Uterus (tissue), 4 donors: Measurements from ENCODE around the gene TRAPPC12. TPM values are rescaled to one million over a fixed set of nuclear protein-coding genes. Genes with fewer than 3 reads are reported as not detected.

Source experiments
- DNase-seq, 2 donors: peaks; one replicate each; pipeline ENCODE4 v3.0.0-alpha.2; 2019 to 2020
- H3K27ac ChIP-seq, 2 donors: fragments of 200-600 bp; sonication (generic); 1 replicate in 1 of 2; 2 replicates in 1 of 2; pipeline ENCODE4 v1.5.1; 2016 to 2018
- H3K27me3 ChIP-seq, 2 donors: fragments of 200-600 bp; sonication (generic); one replicate each; pipeline ENCODE4 v1.5.1; 2018 to 2019; ENCODE audit warnings: control low read depth in 1 of 2
- H3K36me3 ChIP-seq, 2 donors: fragments of 200-600 bp; sonication (generic); one replicate each; pipeline ENCODE4 v1.5.1; 2019; ENCODE audit warnings: control low read depth in 1 of 2
- H3K4me1 ChIP-seq, 2 donors: fragments of 200-600 bp; sonication (generic); one replicate each; pipeline ENCODE4 v1.5.1; 2018 to 2019; ENCODE audit warnings: control low read depth in 1 of 2
- H3K4me3 ChIP-seq, 2 donors: fragments of 200-600 bp; sonication (generic); 1 replicate in 1 of 2; 2 replicates in 1 of 2; pipeline ENCODE4 v1.5.1; 2018 to 2019; ENCODE audit warnings: mild to moderate bottlenecking in 1 of 2
- H3K9me3 ChIP-seq, 2 donors: fragments of 200-600 bp; sonication (generic); one replicate each; pipeline ENCODE4 v1.5.1; 2019; ENCODE audit warnings: control low read depth in 1 of 2
- CTCF ChIP-seq, 4 experiments: fragments of 200-600 bp in 2 of 4; fragments of 450-650 bp in 2 of 4; sonication (generic) in 2 of 4; IDR thresholded peaks; one replicate each; pipeline ENCODE4 v1.5.1; 2016 to 2019; ENCODE audit warnings: antibody characterized with exemption in 4 of 4, mild to moderate bottlenecking in 2 of 4, moderate library complexity in 1 of 4
- POLR2A ChIP-seq, 2 donors: fragments of 450-650 bp; IDR thresholded peaks; one replicate each; pipeline ENCODE4 v1.6.1; 2016; ENCODE audit warnings: antibody characterized with exemption in 2 of 2, mild to moderate bottlenecking in 1 of 2, moderate library complexity in 1 of 2
- intact Hi-C: fragments of 100-400 bp; cut with DNase I; formaldehyde crosslinking; loops from one replicate; pipeline ENCODE4 v1.15.1; 2023; ENCODE audit warnings: low total_unique reads
- total RNA-seq, 4 donors: library from RNA; depleted of rRNA in 3 of 4; stranded (reverse); fragments of >200 nt in 3 of 4; gene quantifications; one replicate each; pipeline versions ENCODE4 v1.1.0 to v1.2.4, GENCODE V29; 2014 to 2023
- donor health status: DM: yes; HTN: yes; CAD: no.

Gene TRAPPC12
- total RNA-seq, 4 donors from 2014 or later = 15.6 to 149 (median 66.5) TPM

DNA sequence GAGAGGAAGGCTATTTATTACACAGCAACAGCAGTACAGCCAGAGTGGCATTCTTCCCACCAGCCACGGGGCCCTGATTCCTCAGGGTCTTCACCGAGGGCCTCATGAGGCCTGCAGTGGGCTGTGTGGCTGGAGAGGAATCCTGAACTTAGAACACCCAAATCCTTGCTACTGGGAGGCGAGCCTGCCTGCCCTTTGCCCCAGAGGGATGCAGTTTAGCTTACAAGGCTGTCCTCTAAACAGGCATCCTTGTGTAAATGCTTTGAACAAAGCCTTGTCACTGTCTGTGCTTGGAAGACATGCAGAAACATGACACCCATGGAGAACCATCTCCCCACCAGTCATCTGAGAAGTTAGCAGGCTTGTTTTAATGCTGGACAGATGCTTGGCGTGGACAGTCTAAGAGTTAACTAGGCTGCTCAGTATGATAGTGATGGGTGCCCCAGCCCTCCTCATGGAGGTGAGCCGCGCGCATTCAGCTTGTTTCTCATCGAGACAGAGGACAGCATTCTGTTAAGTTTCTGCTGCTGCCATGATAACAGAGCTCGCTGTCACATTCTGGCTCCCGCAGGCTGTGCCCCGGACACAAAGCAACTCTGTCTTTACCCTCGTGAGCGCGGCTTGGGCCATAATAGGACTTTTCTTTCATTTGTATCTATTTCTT is 97.0 kb downstream of the TRAPPC12 start:
- H3K9me3 ChIP-seq = no peaks in the 10 kb centered on the region
- no peak for TF ChIP-seq CTCF (IDR thresholded peaks at IDR 0.05)
- TF ChIP-seq POLR2A (IDR thresholded peaks at IDR 0.05) = no peak
- intact Hi-C loops = no loop called here
- H3K36me3 ChIP-seq = no peaks in the 10 kb centered on the region
- no peak for DNase-seq
- H3K4me3 ChIP-seq = no peak overlapping the region
- no peaks in the 10 kb centered on the region for H3K27me3 ChIP-seq
- no peaks in the 10 kb centered on the region for H3K4me1 ChIP-seq
- no peak overlapping the region for H3K27ac ChIP-seq

GRCh38 chr2:3476985-3477327 is 97.5 kb downstream of the TRAPPC12 start:
- Histone ChIP-seq H3K9me3 (no peaks in the 10 kb centered on the region), H3K27me3 (no peaks in the 10 kb centered on the region), H3K27ac (no peak overlapping the region), H3K4me1 (no peaks in the 10 kb centered on the region), H3K36me3 (no peaks in the 10 kb centered on the region), H3K4me3 (no peak overlapping the region)
- no peak for DNase-seq
- TF ChIP-seq CTCF (IDR thresholded peaks at IDR 0.05) = no peak
- TF ChIP-seq POLR2A (IDR thresholded peaks at IDR 0.05) = no peak
- intact Hi-C loops = no loop called here

DNA sequence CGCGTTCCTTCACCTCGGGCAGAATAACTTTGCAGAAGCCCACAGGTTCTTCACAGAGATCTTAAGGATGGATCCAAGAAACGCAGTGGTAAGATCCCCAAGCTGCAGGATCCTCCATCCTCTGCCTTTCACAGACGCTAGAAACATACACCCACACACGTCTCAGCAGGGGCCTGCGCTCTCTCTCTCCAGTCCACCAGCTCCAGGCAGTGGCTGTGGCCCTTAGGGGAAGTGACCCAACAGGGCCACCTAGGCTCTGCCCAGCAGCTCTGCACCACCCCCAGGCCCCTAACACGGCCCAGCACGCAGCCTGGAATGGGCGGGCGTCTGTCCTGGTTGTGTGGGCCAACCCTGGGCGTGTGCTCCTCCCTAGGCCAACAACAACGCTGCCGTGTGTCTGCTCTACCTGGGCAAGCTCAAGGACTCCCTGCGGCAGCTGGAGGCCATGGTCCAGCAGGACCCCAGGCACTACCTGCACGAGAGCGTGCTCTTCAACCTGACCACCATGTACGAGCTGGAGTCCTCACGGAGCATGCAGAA is 99.4 kb downstream of the TRAPPC12 start:
- Histone ChIP-seq H3K4me3 (no peak overlapping the region), H3K9me3 (no peaks in the 10 kb centered on the region), H3K27ac (no peak overlapping the region), H3K4me1 (no peaks in the 10 kb centered on the region), H3K36me3 (no peaks in the 10 kb centered on the region), H3K27me3 (no peaks in the 10 kb centered on the region)
- intact Hi-C loops = no loop called here
- TF ChIP-seq POLR2A (IDR thresholded peaks at IDR 0.05) = no peak
- no peak for TF ChIP-seq CTCF (IDR thresholded peaks at IDR 0.05)
- DNase-seq = no peak

DNA sequence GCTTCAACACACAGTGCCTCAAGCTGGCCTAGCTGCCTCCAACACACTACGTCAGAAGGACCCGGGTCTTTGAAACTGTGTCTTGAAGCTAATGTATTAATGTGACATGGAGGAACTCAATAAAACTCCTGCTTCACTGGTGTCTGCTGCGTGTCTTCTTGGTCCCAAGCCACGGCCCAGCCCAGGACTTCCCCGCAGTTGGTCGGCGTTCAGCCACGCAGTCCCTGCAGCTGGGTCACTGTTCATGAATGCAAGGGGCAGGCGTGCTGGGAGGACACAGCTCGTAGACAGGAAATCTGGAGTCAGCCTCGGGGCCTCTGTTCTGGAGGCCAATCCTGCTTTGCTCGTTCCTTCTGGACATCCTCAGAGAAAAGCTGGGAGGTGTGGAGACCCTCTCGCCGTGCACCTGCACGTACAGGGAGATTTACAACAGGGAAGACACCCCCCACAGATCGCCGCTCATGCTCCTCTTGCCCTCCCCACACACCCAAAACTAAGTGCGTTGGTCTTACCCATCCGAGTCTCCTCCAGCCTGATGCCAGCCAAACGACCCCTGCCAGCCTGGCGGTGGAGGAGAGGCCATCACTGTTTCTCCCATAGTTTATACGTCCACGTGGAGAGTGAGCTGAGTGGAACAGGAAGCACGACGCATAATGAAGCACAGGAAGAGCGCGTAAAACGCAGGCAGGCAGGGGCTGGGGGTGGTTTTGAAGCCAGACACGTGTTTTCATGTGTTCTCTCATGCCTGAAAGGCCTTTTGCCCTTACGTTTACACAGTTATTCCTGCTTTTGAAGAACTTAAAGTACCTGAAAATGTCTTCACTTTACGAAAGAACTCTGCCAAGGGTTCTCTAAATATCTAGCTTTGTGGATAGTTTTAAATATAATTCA is 100.2 kb downstream of the TRAPPC12 start:
- Histone ChIP-seq H3K9me3 (no peaks in the 10 kb centered on the region), H3K36me3 (no peaks in the 10 kb centered on the region), H3K27me3 (no peaks in the 10 kb centered on the region), H3K27ac (no peak overlapping the region), H3K4me3 (no peak overlapping the region), H3K4me1 (no peaks in the 10 kb centered on the region)
- TF ChIP-seq CTCF (IDR thresholded peaks at IDR 0.05) (no peak), POLR2A (IDR thresholded peaks at IDR 0.05) (no peak)
- DNase-seq = no peak
- intact Hi-C loops = no loop called here
